ENCODE results near the gene FAT4.

FAT4 gene

GRCh38 chr4:125316791-125317524, 2.2 kb downstream of the FAT4 start:
- Histone ChIP-seq H3K18ac (ENCODE audit: low read length) (no peak overlapping the region), H3K4me2 (ENCODE audit: low read length) (peak overlapping the region; percentile 96), H2BK5ac (ENCODE audit: low read depth, low read length, poor library complexity) (no peak overlapping the region), H3K79me2 (ENCODE audit: control insufficient read depth, insufficient read depth, low read length, poor library complexity) (no peaks in the 10 kb centered on the region), H2AK5ac (ENCODE audit: low read length) (no peak overlapping the region), H3K14ac (ENCODE audit: low read length) (no peak overlapping the region), H3K36me3 (ENCODE audit: control insufficient read depth in 1 of 2, insufficient read depth in 2 of 2, low read length in 2 of 2) (no peaks in the 10 kb centered on the region), H3K79me1 (ENCODE audit: low read length) (no peaks in the 10 kb centered on the region), H3K23ac (ENCODE audit: low read length) (no peak overlapping the region), H3K9me3 (ENCODE audit: insufficient read depth, low read depth, low read length) (no peaks in the 10 kb centered on the region), H4K8ac (ENCODE audit: low read depth, low read length) (no peak overlapping the region), H2BK12ac (ENCODE audit: low read length) (no peak overlapping the region), H4K91ac (ENCODE audit: low read depth, low read length) (no peak overlapping the region), H3K4me1 (ENCODE audit: control insufficient read depth in 1 of 2, insufficient read depth in 2 of 2, low read length in 2 of 2) (peaks cover 7 to 14% of the 10 kb centered on the region in 2 experiments), H2AFZ (ENCODE audit: insufficient read depth, low read length, poor library complexity) (no peak overlapping the region), H3K9ac (ENCODE audit: low read length) (no peak overlapping the region), H3K4ac (ENCODE audit: low read depth, low read length) (no peak overlapping the region), H2BK120ac (ENCODE audit: insufficient read depth, low read length, poor library complexity) (no peak overlapping the region), H3K4me3 (ENCODE audit: low read depth, low read length) (peak overlapping the region; percentile 60), H3K27ac (ENCODE audit: low read depth, low read length) (no peak overlapping the region), H4K12ac (ENCODE audit: low read depth, low read length) (no peak overlapping the region), H3K27me3 (ENCODE audit: insufficient read depth, low read length) (peaks cover 13% of the 10 kb centered on the region)
- no peak for DNase-seq
- WGBS (ENCODE audit: extremely low coverage, insufficient coverage, insufficient read length), result no CpG with 5 or more reads among the region's 66 CpGs

GRCh38 chr4:125317525-125317877, 2.7 kb downstream of the FAT4 start:
- no peak overlapping the region for H3K9ac ChIP-seq (ENCODE audit: low read length)
- no peak overlapping the region for H2AK5ac ChIP-seq (ENCODE audit: low read length)
- peaks cover 7 to 14% of the 10 kb centered on the region in 2 experiments for H3K4me1 ChIP-seq (ENCODE audit: control insufficient read depth in 1 of 2, insufficient read depth in 2 of 2, low read length in 2 of 2)
- no peak overlapping the region for H2AFZ ChIP-seq (ENCODE audit: insufficient read depth, low read length, poor library complexity)
- no peaks in the 10 kb centered on the region for H3K36me3 ChIP-seq (ENCODE audit: control insufficient read depth in 1 of 2, insufficient read depth in 2 of 2, low read length in 2 of 2)
- H3K14ac ChIP-seq (ENCODE audit: low read length), result no peak overlapping the region
- no CpG with 5 or more reads among the region's 23 CpGs for WGBS (ENCODE audit: extremely low coverage, insufficient coverage, insufficient read length)
- DNase-seq, result peak in 1 of 2 donors; percentile 12
- H3K23ac ChIP-seq (ENCODE audit: low read length), result no peak overlapping the region
- no peak overlapping the region for H3K27ac ChIP-seq (ENCODE audit: low read depth, low read length)
- H4K8ac ChIP-seq (ENCODE audit: low read depth, low read length), result no peak overlapping the region
- H3K79me2 ChIP-seq (ENCODE audit: control insufficient read depth, insufficient read depth, low read length, poor library complexity), result no peaks in the 10 kb centered on the region
- no peak overlapping the region for H4K12ac ChIP-seq (ENCODE audit: low read depth, low read length)
- peaks cover 13% of the 10 kb centered on the region for H3K27me3 ChIP-seq (ENCODE audit: insufficient read depth, low read length)
- peak overlapping the region; percentile 56 for H3K4me3 ChIP-seq (ENCODE audit: low read depth, low read length)
- no peak overlapping the region for H2BK120ac ChIP-seq (ENCODE audit: insufficient read depth, low read length, poor library complexity)
- H4K91ac ChIP-seq (ENCODE audit: low read depth, low read length), result no peak overlapping the region
- no peak overlapping the region for H2BK5ac ChIP-seq (ENCODE audit: low read depth, low read length, poor library complexity)
- no peaks in the 10 kb centered on the region for H3K9me3 ChIP-seq (ENCODE audit: insufficient read depth, low read depth, low read length)
- H3K79me1 ChIP-seq (ENCODE audit: low read length), result no peaks in the 10 kb centered on the region
- H3K4ac ChIP-seq (ENCODE audit: low read depth, low read length), result no peak overlapping the region
- no peak overlapping the region for H2BK12ac ChIP-seq (ENCODE audit: low read length)
- H3K4me2 ChIP-seq (ENCODE audit: low read length), result peak overlapping the region; percentile 96
- no peak overlapping the region for H3K18ac ChIP-seq (ENCODE audit: low read length)

GRCh38 chr4:125319311-125319710, 4.6 kb downstream of the FAT4 start:
- Histone ChIP-seq H2AK5ac (ENCODE audit: low read length) (no peak overlapping the region), H4K8ac (ENCODE audit: low read depth, low read length) (no peak overlapping the region), H2BK120ac (ENCODE audit: insufficient read depth, low read length, poor library complexity) (no peak overlapping the region), H3K4ac (ENCODE audit: low read depth, low read length) (no peak overlapping the region), H3K27ac (ENCODE audit: low read depth, low read length) (no peak overlapping the region), H3K18ac (ENCODE audit: low read length) (no peak overlapping the region), H2BK12ac (ENCODE audit: low read length) (no peak overlapping the region), H2BK5ac (ENCODE audit: low read depth, low read length, poor library complexity) (no peak overlapping the region), H3K9me3 (ENCODE audit: insufficient read depth, low read depth, low read length) (no peaks in the 10 kb centered on the region), H3K79me1 (ENCODE audit: low read length) (no peaks in the 10 kb centered on the region), H3K4me1 (ENCODE audit: control insufficient read depth in 1 of 2, insufficient read depth in 2 of 2, low read length in 2 of 2) (peaks cover 7 to 14% of the 10 kb centered on the region in 2 experiments), H3K4me2 (ENCODE audit: low read length) (no peak overlapping the region), H3K36me3 (ENCODE audit: control insufficient read depth in 1 of 2, insufficient read depth in 2 of 2, low read length in 2 of 2) (no peaks in the 10 kb centered on the region), H4K91ac (ENCODE audit: low read depth, low read length) (no peak overlapping the region), H3K4me3 (ENCODE audit: low read depth, low read length) (no peak overlapping the region), H3K79me2 (ENCODE audit: control insufficient read depth, insufficient read depth, low read length, poor library complexity) (no peaks in the 10 kb centered on the region), H3K9ac (ENCODE audit: low read length) (no peak overlapping the region), H3K23ac (ENCODE audit: low read length) (no peak overlapping the region), H2AFZ (ENCODE audit: insufficient read depth, low read length, poor library complexity) (no peak overlapping the region), H3K27me3 (ENCODE audit: insufficient read depth, low read length) (peaks cover 13% of the 10 kb centered on the region), H3K14ac (ENCODE audit: low read length) (no peak overlapping the region), H4K12ac (ENCODE audit: low read depth, low read length) (no peak overlapping the region)
- DNase-seq, result no peak
- no CpG with 5 or more reads among the region's 2 CpGs for WGBS (ENCODE audit: extremely low coverage, insufficient coverage, insufficient read length)

GRCh38 chr4:125321709-125322365, 7.1 kb downstream of the FAT4 start:
- Histone ChIP-seq H3K9ac (ENCODE audit: low read length) (no peak overlapping the region), H3K4me2 (ENCODE audit: low read length) (no peak overlapping the region), H3K9me3 (ENCODE audit: insufficient read depth, low read depth, low read length) (no peaks in the 10 kb centered on the region), H3K27me3 (ENCODE audit: insufficient read depth, low read length) (peaks cover 4% of the 10 kb centered on the region), H3K79me2 (ENCODE audit: control insufficient read depth, insufficient read depth, low read length, poor library complexity) (no peaks in the 10 kb centered on the region), H3K4me3 (ENCODE audit: low read depth, low read length) (no peak overlapping the region), H2AFZ (ENCODE audit: insufficient read depth, low read length, poor library complexity) (no peak overlapping the region), H4K12ac (ENCODE audit: low read depth, low read length) (no peak overlapping the region), H3K14ac (ENCODE audit: low read length) (no peak overlapping the region), H2AK5ac (ENCODE audit: low read length) (no peak overlapping the region), H3K18ac (ENCODE audit: low read length) (no peak overlapping the region), H3K4ac (ENCODE audit: low read depth, low read length) (no peak overlapping the region), H3K79me1 (ENCODE audit: low read length) (no peaks in the 10 kb centered on the region), H3K23ac (ENCODE audit: low read length) (no peak overlapping the region), H3K36me3 (ENCODE audit: control insufficient read depth in 1 of 2, insufficient read depth in 2 of 2, low read length in 2 of 2) (no peaks in the 10 kb centered on the region), H3K27ac (ENCODE audit: low read depth, low read length) (no peak overlapping the region), H2BK5ac (ENCODE audit: low read depth, low read length, poor library complexity) (no peak overlapping the region), H4K8ac (ENCODE audit: low read depth, low read length) (no peak overlapping the region), H4K91ac (ENCODE audit: low read depth, low read length) (no peak overlapping the region), H2BK120ac (ENCODE audit: insufficient read depth, low read length, poor library complexity) (no peak overlapping the region), H3K4me1 (ENCODE audit: control insufficient read depth in 1 of 2, insufficient read depth in 2 of 2, low read length in 2 of 2) (peaks cover under 1 to 7% of the 10 kb centered on the region in 2 experiments), H2BK12ac (ENCODE audit: low read length) (no peak overlapping the region)
- no peak for DNase-seq

Data from trophoblast cell (in vitro differentiated cells and primary cell).